ENCODE measurements around the gene FREM2. TPM values are rescaled to one million over a fixed set of nuclear protein-coding genes. Genes with fewer than 3 reads are reported as not detected.

Gene FREM2
- polyA plus RNA-seq, 3 donors = 44.5 to 50.5 (median 45.6) TPM

GRCh38 chr13:38879786-38880185, 192.9 kb downstream of the FREM2 start:
- no peak for DNase-seq (ENCODE audit: low read depth in 3 of 3, low spot score in 2 of 3)

DNA sequence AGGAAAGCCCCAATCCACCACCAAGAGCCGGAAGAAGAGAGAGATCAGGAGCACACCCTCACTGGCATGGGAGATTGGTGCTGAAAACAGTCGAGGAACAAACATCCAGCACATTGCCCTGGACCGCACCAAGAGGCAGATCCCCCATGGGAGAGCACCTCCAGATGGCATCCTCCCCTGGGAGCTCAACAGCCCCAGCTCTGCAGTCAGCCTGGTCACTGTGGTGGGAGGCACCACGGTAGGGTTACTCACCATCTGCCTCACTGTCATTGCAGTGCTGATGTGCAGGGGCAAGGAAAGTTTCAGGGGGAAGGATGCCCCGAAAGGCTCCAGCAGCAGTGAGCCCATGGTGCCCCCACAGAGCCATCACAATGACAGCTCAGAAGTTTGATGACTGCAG, 193.5 kb downstream of the FREM2 start:
- DNase-seq (ENCODE audit: low read depth in 3 of 3, low spot score in 2 of 3) = no peak

DNA sequence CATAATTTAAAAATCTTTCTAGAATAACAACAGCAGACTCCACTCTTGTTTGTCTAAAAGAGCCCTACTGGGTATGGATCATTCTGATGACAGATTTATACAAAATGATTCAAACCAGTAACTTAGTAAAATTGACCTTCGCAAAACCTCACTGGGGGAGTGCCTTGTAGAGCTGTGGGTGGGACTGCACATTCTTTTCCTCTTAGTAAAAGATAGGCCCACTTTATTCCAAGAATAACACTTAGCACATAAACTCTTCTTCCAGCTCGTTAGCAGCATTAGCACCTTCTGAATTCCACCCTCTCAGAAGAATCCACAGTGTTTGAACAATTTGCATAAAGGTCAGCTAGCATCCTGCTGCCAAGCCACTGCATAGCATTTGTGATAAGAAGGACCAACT, 196.9 kb downstream of the FREM2 start:
- no peak for DNase-seq (ENCODE audit: low read depth in 3 of 3, low spot score in 2 of 3)

DNA sequence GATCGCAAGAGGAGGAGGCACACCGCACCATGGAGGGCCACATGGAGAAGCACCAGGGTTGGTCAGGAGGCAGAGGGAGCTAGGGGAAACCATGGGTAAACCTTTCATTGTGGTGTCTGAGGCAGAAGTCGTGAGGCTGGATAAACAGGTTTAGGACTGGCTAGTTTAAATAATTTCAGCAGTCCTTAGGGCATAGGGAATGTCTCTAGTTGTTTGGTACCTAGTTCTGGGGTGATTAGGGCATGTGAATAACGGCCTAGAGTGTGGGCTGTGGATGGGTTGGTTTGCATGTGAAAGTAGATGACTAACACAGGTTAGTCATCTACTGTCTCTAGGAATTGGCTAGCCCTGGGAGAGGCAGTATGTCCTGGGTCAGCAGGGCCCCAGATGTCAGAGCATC, 201.4 kb downstream of the FREM2 start:
- DNase-seq (ENCODE audit: low read depth in 3 of 3, low spot score in 2 of 3) = no peak

DNA sequence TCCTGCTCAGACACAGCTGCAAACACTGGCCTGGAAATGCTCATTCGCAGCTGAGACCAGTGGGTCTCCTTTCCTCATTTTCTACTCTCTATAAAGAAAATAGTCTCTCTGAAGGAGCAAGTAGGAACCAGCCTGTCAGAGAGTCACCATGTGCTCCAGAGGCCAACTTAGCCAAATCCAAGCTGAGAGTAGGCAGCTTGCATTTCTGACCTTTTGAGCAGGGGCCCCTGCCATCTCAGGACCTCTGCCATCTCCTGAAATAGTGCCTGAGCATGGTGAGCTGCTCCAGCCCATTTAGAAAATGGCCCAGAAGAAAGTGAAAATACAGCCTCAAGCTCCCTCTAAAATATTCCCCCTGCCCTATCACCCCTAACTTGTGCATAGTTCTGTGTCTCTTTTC, 208.2 kb downstream of the FREM2 start:
- DNase-seq (ENCODE audit: low read depth in 3 of 3, low spot score in 2 of 3) = no peak

GRCh38 chr13:38897521-38897920, 210.6 kb downstream of the FREM2 start:
- no peak for DNase-seq (ENCODE audit: low read depth in 3 of 3, low spot score in 2 of 3)

DNA sequence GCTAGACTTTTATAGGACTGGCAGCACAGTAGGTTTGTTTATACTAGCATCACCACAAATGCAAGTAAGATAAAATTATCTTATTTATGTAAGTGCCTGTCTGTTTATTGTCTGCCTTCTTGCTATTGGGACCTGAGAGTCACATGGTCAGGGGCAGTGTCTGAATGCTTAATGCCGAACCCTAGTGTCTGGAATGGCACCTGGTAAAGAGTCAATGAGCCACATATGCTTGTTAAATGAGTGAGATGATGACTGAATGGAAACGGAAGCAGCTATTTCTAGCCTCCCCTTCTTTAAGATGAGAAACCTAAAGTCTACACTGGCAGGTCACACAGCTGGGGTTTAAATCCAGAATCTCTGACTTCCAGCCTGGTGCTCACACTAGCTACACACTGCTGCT, 211.6 kb downstream of the FREM2 start:
- no peak for DNase-seq (ENCODE audit: low read depth in 3 of 3, low spot score in 2 of 3)

GRCh38 chr13:38899571-38899970, 212.7 kb downstream of the FREM2 start:
- no peak for DNase-seq (ENCODE audit: low read depth in 3 of 3, low spot score in 2 of 3)

GRCh38 chr13:38900188-38900587, 213.3 kb downstream of the FREM2 start:
- DNase-seq (ENCODE audit: low read depth in 3 of 3, low spot score in 2 of 3) = no peak

GRCh38 chr13:38902551-38902950, 215.7 kb downstream of the FREM2 start:
- no peak for DNase-seq (ENCODE audit: low read depth in 3 of 3, low spot score in 2 of 3)

GRCh38 chr13:38905081-38905480, 218.2 kb downstream of the FREM2 start:
- DNase-seq (ENCODE audit: low read depth in 3 of 3, low spot score in 2 of 3) = no peak

- DNase-seq (ENCODE audit: low read depth in 3 of 3, low spot score in 2 of 3) = no peak
Observed at GRCh38 chr13:38905861-38906260, 219.0 kb downstream of the FREM2 start.

GRCh38 chr13:38908574-38908973, 221.7 kb downstream of the FREM2 start:
- DNase-seq (ENCODE audit: low read depth in 3 of 3, low spot score in 2 of 3) = no peak

GRCh38 chr13:38914070-38914469, 227.2 kb downstream of the FREM2 start:
- no peak for DNase-seq (ENCODE audit: low read depth in 3 of 3, low spot score in 2 of 3)

DNA sequence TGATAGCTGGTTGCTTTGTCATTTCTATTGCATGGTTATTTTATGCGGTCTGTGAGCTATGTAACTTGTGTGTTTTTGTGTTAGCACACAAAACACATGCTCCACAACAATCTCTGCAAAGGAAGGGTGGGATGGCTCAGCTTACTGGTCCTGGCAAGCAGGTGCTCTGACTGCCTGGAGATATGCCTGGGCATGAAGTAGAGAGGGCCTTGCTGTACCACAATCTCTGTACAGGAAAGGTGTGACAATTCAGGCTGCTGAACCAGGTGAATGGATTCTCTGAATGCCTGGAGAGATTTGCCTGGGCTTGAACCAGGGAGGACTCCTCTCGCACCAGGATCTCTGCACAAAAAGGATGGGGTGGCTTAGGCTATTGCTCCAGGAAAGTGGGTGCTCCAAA, 234.2 kb downstream of the FREM2 start:
- no peak for DNase-seq (ENCODE audit: low read depth in 3 of 3, low spot score in 2 of 3)

- DNase-seq (ENCODE audit: low read depth in 3 of 3, low spot score in 2 of 3) = no peak
Observed at GRCh38 chr13:38922170-38922569, 235.3 kb downstream of the FREM2 start.

- no peak for DNase-seq (ENCODE audit: low read depth in 3 of 3, low spot score in 2 of 3)
Observed at GRCh38 chr13:38933786-38934185, 246.9 kb downstream of the FREM2 start.

All from right renal cortex interstitium (tissue), 3 donors.